Ureter (tissue), 1 donor: ENCODE results near the gene GLT1D1. TPM values are rescaled to one million over a fixed set of nuclear protein-coding genes. Genes with fewer than 3 reads are reported as not detected.

ENCODE experiments used
- DNase-seq: peaks from one replicate; pipeline ENCODE4 v3.0.0-alpha.2; 2020; ENCODE audit warnings: low spot score
- total RNA-seq: library from RNA; stranded (reverse); gene quantifications from one replicate; pipeline ENCODE4 v1.2.4, GENCODE V29; 2023
- donor health status: DM: yes; HTN: yes; CAD: no.

Gene GLT1D1
- total RNA-seq, 1 donor from 2014 or later: 0.94 TPM

DNA sequence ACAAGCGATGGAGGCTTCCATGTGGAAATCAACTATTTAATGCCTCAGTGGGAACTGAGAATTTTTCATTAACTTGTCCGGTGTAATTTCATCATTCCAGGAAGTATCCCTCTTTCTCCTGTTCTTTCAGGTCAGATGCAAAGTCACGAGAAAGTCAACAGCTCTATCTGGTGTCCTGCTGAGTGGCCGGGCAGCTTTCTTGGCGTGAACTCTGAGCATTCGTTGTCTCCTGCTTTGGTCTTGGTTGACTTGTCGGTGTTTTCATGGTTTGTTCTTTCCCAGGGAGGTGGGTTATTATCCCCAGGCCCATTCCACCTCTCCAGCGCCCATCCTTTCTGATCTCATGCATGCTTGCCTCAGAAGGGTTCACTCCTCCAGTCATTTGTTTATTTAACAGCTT is 149.1 kb downstream of the GLT1D1 start:
- no peak for DNase-seq

DNA sequence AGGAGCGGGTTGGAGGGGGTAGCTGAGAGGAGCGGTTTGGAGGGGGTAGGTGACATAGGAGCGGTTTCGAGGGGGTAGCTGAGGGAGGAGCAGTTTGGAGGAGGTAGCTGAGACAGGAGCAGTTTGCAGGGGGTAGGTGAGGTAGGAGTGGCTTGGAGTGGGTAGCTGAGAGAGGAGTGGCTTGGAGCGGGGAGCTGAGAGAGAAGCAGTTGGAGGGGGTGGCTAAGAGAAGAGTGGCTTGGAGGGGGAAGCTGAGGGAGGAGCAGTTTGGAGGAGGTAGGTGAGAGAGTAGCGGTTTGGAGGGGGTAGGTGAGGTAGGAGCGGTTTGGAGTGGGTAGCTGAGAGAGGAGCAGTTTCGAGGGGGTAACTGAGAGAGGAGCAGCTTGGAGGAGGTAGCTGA is 152.1 kb downstream of the GLT1D1 start:
- DNase-seq: no peak

DNA sequence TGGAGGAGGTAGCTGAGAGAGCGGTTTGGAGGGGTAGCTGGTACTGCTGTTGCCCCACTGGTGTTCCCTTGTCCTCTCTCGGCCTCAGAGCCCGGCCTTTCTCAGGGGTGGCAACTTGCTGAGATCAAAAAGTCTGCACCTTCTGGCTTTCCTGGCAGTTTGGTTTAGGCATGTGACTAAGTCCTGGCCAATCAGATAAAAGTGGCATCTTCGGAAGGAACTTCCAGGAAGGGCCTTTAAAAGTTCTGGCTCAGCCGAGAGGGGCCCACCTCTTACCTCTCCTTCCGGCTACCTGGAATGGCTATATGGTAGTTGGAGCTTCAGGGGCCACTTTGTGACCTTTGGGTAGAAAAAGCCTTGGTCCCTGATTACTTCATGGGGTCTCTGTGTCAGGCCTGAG is 152.6 kb downstream of the GLT1D1 start:
- no peak for DNase-seq

DNA sequence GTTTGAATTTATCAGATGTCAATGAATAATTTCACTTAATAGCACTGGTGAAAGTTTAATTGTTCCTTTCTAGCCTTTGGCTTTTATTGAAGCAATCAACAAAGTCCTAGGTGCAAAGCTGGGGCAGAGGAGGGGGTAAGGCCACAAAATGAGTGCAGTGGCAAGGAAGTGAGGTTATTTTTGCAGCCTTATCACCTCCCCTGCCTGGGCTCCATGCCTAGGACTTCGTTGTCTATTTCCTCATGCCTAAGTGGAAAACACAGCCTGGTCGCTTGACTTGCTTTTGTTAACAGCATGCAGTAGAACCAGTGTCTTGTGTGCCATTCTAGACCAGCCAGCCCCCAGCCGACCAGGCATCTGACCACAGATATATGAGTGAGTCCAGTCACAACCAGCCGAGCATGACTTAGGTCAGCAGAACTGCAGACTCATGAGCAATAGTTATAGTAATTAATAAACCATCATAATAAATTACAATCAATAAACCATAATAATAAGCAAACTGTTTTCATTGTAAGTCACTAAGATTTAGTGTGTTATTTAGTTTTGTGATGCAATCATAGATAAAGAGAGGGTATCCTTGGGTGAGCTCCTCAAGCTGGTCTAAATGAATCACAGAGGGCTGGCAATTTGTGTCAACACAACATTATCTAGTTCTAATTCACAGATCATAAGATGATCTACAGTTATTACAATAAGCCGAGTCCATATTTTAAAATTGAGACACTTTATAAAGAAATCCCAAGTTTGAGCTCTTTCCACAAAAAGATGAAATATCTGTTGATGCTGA is 156.8 kb downstream of the GLT1D1 start:
- DNase-seq: no peak

DNA sequence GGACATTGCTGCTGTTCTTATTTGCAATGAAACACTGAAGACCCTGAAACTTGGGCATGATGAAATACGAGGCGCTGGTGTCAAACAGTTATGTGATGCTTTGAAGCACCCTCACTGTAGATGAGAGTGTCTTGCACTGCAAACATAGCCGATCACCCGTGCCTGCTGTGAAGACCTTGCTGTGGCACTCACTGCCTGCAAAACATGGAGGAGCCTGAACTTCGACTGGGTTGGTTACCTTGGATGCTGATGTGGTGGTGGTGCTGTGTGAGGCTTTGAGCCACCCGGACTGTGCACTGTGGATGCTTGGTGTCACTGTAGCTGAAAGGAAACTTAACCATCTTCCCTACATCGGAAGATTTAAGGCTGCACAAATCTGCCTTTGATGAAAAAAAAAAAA is 162.9 kb downstream of the GLT1D1 start:
- DNase-seq: no peak

DNA sequence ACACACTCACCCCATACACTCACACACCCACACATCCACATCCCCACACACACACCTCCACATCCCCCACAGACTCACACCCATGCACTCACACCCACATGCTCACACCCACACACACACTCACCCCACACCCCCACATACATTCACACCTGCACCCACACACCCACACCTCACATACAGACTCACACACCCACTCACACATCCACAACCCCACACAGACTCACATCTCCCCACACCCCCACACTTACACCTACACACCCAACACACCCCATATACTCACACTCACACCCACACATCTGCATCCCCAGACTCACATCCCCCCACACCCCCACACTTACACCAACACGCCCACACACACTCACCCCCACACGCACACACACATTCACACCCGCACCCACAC is 171.8 kb downstream of the GLT1D1 start:
- no peak for DNase-seq

DNA sequence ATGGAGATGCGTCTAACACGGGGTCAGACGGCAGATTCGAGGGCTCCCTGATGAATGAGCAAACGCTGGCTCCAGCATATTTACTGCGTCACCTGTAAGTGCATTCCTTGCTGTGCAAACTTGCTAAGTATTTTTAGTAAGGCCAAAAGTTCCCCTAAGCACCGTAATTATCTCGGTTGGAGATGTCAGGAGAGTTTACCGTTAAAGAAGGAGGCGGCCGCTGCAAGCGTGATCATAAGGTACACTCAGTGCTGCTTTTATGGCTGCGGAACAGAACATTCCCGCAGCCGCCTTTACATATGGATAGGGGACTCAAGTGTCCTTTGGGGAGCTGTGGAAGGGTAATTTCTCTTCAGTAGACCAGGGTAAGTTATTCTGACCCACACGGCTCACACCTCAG is 175.6 kb downstream of the GLT1D1 start:
- DNase-seq: no peak

Other genes starting within 250 kb of the GLT1D1 start
- 27.6 TPM for gene SLC15A4, start 29.5 kb upstream of the GLT1D1 start, total RNA-seq